GM19099 (cell line): ENCODE measurements around the gene MDP1.

Experiments
- POLR2A ChIP-seq: IDR thresholded peaks from 3 replicates; pipeline ENCODE4 v1.6.1; 2011; ENCODE audit warnings: low read depth; ENCODE audit not compliant: insufficient read length; ENCODE audit errors: extremely low read depth

Gene MDP1

DNA sequence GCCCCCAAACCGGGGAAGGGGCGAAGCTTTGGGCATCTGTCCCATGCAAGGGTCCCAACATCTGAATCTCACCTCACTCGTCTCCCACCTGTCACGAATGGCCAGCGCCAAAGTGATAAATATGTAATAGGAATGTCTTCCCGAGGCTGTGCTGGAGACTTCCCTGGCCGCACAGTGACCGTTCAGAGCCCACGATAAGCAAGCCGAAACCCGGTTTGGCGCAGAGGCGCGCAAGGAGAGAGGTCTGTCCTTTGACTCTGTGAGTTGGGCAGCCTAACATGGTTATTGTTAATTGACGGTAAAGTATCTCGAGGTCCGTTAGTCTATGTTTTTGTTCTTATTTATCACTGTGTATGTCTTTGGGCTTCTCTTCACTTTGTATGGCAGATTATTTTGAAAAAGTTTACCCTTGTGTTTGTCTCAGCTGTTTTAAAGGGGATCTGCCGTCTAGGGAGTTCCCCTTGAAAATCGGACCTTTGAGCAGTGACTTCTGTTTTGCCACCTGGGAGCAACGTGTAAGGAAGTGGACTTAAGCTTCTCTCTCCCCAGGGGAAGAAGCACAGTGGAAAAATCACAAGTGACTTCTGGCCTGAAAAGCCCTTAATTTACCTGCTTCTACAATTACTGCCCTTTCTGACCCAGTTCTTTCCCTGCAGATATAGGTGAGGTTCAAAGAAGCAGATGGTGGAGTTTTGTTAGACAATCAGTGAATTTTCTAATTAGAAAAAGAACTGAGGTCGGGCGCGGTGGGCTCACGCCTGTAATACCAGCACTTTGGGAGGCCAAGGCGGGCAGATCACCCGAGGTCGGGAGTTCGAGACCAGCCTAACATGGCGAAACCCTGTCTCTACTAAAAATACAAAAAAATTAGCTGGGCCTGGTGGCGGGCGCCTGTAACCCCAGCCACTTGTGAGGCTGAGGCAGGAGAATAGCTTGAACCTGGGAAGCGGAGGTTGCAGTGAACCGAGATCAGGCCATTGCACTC is 19.5 kb downstream of the MDP1 start:
- TF ChIP-seq POLR2A: no peak

DNA sequence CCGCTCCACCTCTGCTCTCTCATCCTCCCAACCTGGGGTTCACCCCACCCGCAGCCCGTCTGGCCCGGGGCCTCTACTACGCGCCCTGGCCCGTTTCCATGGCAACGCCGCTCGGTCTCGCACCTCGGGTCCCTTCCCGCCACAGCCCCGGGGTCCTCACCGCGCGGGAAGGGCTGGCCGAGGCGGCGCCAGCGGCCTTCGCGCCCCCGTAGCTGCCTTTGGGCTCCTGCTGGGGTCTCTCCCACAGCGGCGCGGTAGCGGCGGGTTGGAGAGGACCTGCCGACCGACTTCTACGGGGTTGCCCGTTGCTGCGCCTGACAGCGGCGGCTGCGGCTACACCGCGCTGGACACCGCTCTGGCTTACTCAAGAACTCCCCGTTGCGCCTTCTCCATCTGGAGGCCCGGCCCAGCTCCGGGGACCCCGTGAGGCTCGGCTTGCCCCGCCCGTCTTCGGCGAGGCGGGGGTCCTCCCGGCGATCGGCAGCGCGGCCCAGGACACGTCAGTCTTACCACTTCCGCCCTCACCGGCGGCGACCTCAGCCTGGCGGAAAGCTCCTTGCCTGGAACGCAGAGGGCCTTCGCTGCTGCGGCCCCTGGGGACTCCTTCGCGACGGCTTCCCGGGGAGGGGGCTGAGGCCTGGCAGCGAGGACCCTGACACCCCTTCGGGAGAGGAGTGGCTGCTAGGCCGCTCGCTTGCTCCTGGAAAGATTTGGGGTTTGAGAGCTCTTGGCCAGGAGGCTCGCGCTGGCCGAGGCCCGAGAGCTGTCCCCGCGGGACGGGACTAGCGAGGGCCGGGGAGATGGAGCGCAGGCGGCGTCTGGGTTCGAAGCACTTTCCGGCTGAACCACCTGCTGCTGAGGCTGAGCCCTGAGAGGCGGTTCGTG is 20.4 kb downstream of the MDP1 start, which contains the start of gene TM9SF1:
Gene TM9SF1, minus strand, starts transcription at position 256 of the 885 bp plus-strand sequence. CDS start 422 bp downstream, outside the sequence.
- peak; percentile 60 for TF ChIP-seq POLR2A

DNA sequence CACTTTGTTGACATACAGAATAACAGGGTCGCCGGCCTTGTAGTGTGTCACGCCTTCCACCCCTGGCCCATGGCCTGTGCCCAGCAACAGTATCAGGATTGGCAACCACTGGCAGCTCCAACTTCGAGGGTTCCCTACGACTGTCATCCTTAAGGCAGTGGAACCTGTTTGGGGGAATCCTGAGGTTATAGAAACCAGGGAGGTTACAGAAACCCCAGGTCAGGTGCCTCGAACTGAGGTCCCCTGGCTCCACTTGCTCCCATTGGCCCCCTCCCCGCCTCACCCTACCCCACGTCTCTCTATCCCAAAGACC is 21.0 kb downstream of the MDP1 start:
- no peak for TF ChIP-seq POLR2A

DNA sequence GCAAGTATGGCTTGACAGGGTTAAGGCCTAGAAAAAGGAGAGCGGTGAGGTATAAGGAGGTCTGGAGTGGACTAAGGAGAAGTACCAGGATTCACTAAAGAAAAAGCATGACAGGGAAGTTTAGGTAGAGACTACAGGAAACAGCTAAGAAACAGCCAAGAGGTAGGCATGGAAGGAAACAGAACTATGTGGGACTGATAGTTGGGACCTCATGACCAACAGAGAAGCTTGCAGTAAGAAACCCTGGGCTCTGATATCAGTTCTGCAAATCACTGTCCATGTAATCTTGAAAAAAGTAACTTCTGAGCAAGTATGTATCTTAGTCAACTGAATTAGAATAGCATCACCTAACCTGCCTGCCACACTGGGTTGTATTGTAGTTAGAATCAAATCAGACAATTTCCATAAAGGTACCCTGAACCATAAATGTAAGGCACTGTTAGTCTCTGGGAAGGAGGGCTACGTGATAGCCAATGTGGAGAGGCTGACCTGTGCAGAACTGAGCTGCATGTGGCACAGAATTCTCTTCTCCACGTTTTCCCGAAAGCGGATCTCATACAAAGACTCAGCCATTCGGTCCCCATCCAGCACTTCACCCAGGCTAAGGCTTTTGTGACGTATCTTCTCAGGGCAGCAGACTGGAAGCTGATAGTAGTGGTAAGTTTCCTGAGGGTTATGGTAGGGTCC is 21.5 kb downstream of the MDP1 start:
- TF ChIP-seq POLR2A: no peak

DNA sequence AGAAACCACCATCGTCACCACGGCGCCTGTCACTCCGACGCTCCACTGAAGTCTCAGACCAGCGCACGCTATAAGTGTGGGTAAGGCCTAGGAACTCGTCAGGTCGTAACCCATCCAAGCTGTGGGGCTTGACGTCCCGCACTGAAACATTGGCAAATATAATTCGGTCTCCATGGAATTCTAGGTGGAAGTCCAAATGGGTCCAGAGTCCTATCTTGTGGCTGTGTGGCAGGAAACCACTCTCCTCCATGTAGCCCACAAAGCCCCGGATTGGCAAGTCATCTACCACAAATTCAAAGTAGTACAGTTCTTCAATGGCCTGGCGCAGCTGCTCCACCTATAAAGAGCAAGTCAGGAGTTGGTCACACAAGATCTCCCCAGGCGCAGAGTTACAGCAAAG is 22.9 kb downstream of the MDP1 start:
- no peak for TF ChIP-seq POLR2A

DNA sequence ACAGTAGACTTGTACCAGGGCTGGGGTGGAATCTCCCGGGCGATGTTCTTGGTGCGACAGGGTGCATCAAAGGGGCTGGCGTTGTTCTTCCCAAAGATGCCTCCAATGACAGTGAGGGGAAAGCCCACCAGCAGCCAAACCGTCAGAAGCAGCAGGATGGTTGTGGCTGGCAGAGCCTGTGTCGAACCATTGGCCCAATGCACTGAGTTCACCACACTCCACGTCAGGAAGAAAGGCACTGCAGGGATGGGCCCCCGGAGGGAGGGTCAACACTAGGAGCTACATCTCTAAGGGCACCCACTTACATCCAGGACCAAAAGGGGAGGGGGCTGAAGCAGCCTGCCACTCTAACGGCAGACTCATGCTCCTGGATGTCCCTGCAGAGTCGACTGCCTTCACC is 25.4 kb downstream of the MDP1 start:
- no peak for TF ChIP-seq POLR2A

DNA sequence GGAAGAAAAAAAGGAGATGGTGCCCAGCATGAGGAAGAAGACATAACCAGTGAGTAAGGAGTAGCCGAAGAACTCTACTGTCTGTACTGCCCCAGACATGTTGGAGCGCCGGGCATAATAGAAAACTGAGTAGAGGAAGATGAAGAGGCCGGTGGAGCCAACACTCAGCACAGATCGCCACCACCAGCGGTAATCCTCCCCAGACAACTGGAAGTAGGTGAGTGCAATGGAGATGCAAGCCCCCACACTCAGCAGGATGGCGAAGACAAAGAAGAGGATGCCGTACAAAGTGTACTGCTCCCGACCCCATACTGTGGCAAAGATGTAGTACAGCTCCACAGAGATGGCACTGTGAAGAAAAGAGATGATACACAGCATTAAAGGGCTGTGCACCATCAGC is 26.4 kb downstream of the MDP1 start:
- TF ChIP-seq POLR2A: no peak

DNA sequence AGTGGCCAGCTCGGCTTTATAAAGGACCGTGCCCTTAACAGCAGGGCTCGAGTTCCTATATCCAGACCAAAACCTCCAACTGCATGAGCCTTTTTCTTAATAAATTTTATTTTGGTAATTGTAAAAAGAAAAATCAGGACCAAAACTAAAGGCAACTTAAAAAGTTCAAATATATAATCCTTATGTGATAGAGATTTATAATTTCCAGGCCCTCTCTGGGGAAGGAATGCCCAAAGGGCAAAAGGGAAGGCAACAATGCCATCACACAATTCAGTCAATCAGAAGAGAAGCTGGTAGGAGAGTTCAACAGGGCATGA is 26.8 kb downstream of the MDP1 start:
- no peak for TF ChIP-seq POLR2A

DNA sequence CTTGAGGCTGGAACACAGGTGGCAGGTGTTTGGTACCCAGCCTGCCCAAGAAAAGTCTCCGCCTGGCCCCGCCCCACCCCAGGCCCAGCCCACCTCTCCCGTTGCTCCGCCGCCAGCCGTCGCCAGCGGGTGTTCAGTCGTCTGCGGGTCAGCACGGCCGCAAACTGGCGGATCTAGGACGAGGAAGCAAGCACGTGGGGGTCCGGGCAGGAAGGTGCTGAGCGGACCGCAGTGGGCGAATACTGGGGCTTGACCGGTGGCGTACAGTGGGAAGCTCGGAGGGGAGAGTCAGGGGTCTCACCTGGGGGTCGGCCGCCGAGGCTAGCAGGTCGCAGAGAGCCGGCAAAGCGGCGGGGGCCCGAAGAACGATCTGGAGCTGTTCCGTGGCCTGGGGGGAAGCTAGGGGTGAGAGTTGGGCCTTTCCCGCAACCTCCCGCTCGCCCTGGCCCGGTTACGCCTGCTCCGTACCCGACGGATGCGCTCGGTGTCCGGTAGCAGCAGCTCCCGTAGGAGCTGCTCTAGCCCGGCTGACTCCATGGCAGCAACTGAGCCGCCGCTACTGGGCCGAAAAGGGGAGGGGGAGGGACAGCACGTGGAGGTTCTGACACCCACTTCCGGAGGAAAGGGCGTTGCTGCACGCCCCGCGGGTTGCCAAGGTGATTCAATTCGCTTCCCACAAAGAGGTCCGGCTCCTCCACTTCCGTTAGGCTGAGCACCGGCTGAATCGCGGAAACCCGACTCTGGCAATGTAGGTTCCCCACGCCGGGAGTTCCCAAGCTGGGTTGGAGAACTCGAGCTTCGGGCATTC is 27.4 kb downstream of the MDP1 start, which contains the start of gene IPO4:
Gene IPO4, minus strand, starts transcription at position 566 of the 808 bp plus-strand sequence. Its CDS starts 29 bp downstream, at position 537.
- TF ChIP-seq POLR2A: peak; percentile 85

DNA sequence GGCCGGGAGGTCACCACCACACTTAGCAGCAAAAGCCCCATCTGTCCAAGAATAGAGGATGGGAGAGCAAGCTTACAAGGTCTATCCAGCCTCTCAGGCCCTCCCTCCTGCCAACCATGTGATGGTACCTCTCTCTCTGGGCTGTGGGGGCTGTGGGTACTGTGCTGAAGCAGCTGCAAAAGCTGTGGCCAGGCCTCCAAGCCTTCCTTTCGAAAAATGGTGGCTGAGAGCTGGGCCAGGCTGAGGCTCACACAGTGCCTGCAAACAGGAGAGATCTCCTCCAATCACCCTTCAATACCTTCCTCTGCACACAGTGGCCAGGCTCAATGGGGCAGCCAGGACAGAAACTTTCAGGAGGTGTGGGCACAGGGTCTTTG is 28.3 kb downstream of the MDP1 start:
- TF ChIP-seq POLR2A: no peak

DNA sequence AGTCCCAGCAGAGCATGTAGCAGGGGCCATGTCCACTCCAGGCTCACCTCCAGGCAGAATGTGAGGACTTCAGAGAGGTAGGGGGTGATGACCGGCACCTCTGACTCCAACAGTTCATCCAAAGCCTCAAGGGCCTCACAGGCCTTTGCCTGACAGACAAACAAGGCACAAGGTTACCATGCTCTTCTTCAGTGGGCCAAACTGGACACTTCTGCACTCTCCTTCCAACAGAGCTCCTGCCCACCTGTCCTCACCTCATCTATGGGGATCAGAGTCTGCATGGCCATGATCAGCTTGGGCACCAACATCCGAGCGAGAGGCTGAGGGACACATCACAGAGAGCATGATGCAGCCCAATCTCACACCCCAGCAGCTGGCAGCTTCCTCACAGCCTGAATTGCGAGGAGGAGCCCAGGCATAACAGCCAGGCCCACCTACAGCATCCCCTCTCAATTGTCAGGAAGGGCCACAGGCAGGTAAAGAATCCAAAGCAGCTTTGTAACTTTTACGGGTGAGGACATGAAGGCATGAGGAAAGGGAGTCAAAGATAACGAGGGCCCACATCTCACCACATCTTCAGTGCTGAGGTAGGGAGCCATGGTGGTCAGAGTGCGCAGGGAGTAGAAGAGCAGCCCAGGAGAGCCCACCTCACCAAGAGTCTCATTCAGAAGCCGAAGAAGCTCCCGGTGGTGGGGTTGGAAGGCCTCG is 28.9 kb downstream of the MDP1 start:
- no peak for TF ChIP-seq POLR2A

DNA sequence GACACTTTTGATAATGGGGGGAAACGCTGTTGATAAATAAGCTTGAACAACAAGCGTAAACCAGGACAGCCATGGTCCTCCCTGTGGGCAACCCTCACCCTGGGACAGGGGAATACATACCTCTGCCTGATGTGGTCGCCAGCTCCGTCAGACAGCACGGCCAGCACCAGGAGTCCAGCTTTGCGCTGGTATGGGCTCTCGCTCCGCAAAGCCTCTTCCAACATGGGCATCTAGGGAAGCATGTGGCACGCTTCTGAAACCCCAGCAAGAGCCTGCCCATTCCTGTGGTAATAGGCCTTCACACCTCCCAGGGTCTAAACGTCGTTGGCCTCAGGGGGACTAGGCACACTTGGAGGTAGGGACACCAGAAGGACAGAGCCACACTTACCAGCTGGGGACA is 30.1 kb downstream of the MDP1 start:
- TF ChIP-seq POLR2A: no peak

DNA sequence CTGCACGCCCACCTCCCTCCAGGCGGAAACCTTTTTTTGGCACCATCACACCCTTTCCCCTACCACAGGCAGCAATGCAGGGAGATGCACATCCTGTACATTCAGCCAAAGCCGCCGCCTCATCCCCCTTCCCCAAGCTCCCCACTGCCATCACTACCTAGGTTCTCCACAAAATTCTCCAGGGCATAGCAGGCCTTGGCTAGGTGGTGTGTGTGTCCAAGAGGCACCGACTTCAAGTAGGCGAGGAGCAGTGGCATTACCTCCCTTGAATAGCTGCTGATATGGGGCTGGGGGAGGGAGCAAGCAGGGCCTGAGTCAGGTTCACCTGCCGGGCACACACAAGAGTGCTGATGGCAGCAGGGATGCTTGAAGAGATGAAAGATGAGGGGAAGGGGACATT is 30.8 kb downstream of the MDP1 start:
- TF ChIP-seq POLR2A: no peak
